MG63 (cell line): ENCODE measurements around the gene ZNRF4. TPM values are rescaled to one million over a fixed set of nuclear protein-coding genes. Genes with fewer than 3 reads are reported as not detected.

Source experiments
- total RNA-seq: library from RNA; depleted of rRNA; stranded (reverse); fragments of >200 nt; shearing (Covaris generic); gene quantifications from 2 replicates; pipeline ENCODE4 v1.2.3, GENCODE V29; 2014; ENCODE audit warnings: low replicate concordance; rRNA removed

Gene ZNRF4
- total RNA-seq, 1 experiment from 2014 or later, result not detected

Other genes with a start within 250 kb of the ZNRF4 start
- 24.1 and 30.6 TPM in 2 replicates for gene PTPRS, start 114.6 kb upstream of the ZNRF4 start, total RNA-seq
- 0.10 and 0.23 TPM in 2 replicates for gene TINCR, start 112.5 kb downstream of the ZNRF4 start, total RNA-seq
- 5.1 and 12.3 TPM in 2 replicates for gene SAFB2, start 167.4 kb downstream of the ZNRF4 start, total RNA-seq
- gene SAFB, start 167.7 kb downstream of the ZNRF4 start, total RNA-seq, result 22.8 and 33.0 TPM in 2 replicates
- 21.8 and 75.4 TPM in 2 replicates for gene MICOS13, start 225.1 kb downstream of the ZNRF4 start, total RNA-seq
- 3.6 and 5.8 TPM in 2 replicates for gene HSD11B1L, start 225.6 kb downstream of the ZNRF4 start, total RNA-seq
- gene RPL36, start 234.9 kb downstream of the ZNRF4 start, total RNA-seq, result 562 and 599 TPM in 2 replicates